T-helper 2 cell treated with Interferon-gamma antibody and Interleukin-4, amounts not matched to agents 5 μg/mL and 100 μg/mL, for 36 hours (primary cell): ENCODE measurements around the gene PPEF1.

ENCODE experiments used
- DNase-seq: peaks from one replicate; pipeline ENCODE4 v3.0.0; 2021; ENCODE audit warnings: low spot score
- H3K27ac Mint-ChIP-seq: one replicate; pipeline ENCODE4 v1.8.0; 2021; ENCODE audit warnings: mild to moderate bottlenecking, mixed read lengths
- H3K27me3 Mint-ChIP-seq: one replicate; pipeline ENCODE4 v1.8.0; 2021; ENCODE audit warnings: low read depth, mixed read lengths
- H3K36me3 Mint-ChIP-seq: one replicate; pipeline ENCODE4 v1.8.0; 2021; ENCODE audit warnings: low read depth, mixed read lengths
- H3K4me1 Mint-ChIP-seq: one replicate; pipeline ENCODE4 v1.8.0; 2021; ENCODE audit warnings: low read depth, mixed read lengths
- H3K4me3 Mint-ChIP-seq: one replicate; pipeline ENCODE4 v1.8.0; 2022; ENCODE audit warnings: mild to moderate bottlenecking, moderate library complexity, mixed read lengths
- H3K9me3 Mint-ChIP-seq: one replicate; pipeline ENCODE4 v1.8.0; 2021; ENCODE audit warnings: mixed read lengths

Gene PPEF1

GRCh38 chrX:18707426-18708049, at the start of gene PPEF1:
TSS of gene PPEF1 (plus strand) at chrX:18707645. CDS start at chrX:18707781, 136 bp downstream.
- Mint-ChIP-seq H3K27ac (no peak within 1 kb of the TSS), H3K9me3 (no peaks in the 10 kb centered on the region), H3K36me3 (no peaks in the 10 kb centered on the region), H3K27me3 (peaks cover 5% of the 10 kb centered on the region), H3K4me3 (no peak within 1 kb of the TSS), H3K4me1 (no peaks in the 10 kb centered on the region)
- DNase-seq = no peak

GRCh38 chrX:18661273-18661672, 46.2 kb upstream of the PPEF1 start:
- no peaks in the 10 kb centered on the region for H3K27me3 Mint-ChIP-seq
- H3K4me3 Mint-ChIP-seq = no peak overlapping the region
- H3K36me3 Mint-ChIP-seq = no peaks in the 10 kb centered on the region
- DNase-seq = no peak
- no peaks in the 10 kb centered on the region for H3K9me3 Mint-ChIP-seq
- no peaks in the 10 kb centered on the region for H3K4me1 Mint-ChIP-seq
- H3K27ac Mint-ChIP-seq = no peak overlapping the region

- DNase-seq = no peak
- Mint-ChIP-seq H3K36me3 (no peaks in the 10 kb centered on the region), H3K27ac (no peak overlapping the region), H3K27me3 (no peaks in the 10 kb centered on the region), H3K4me1 (peaks cover 4% of the 10 kb centered on the region), H3K9me3 (no peaks in the 10 kb centered on the region), H3K4me3 (no peak overlapping the region)
Observed at GRCh38 chrX:18664947-18665346, 42.5 kb upstream of the PPEF1 start.

GRCh38 chrX:18666614-18667013, 40.8 kb upstream of the PPEF1 start:
- Mint-ChIP-seq H3K27ac (no peak overlapping the region), H3K9me3 (no peaks in the 10 kb centered on the region), H3K4me1 (peaks cover 4% of the 10 kb centered on the region), H3K36me3 (no peaks in the 10 kb centered on the region), H3K27me3 (no peaks in the 10 kb centered on the region), H3K4me3 (no peak overlapping the region)
- no peak for DNase-seq

- Mint-ChIP-seq H3K4me3 (peak overlapping the region; percentile 59), H3K27ac (no peak overlapping the region), H3K9me3 (no peaks in the 10 kb centered on the region)
Observed at GRCh38 chrX:18668071-18668835, 39.2 kb upstream of the PPEF1 start.

GRCh38 chrX:18672008-18672407, 35.4 kb upstream of the PPEF1 start, which contains the start of gene RS1:
TSS of gene RS1 (minus strand) at chrX:18672108. CDS start at chrX:18672068, 40 bp downstream.
- Mint-ChIP-seq H3K4me1 (peaks cover 7% of the 10 kb centered on the region), H3K4me3 (no peak within 1 kb of the TSS), H3K9me3 (no peaks in the 10 kb centered on the region), H3K27me3 (no peaks in the 10 kb centered on the region), H3K27ac (no peak within 1 kb of the TSS), H3K36me3 (no peaks in the 10 kb centered on the region)
- no peak for DNase-seq

More at GRCh38 chrX:18668071-18668835, 39.2 kb upstream of the PPEF1 start:
- Mint-ChIP-seq H3K27me3 (no peaks in the 10 kb centered on the region), H3K4me1 (peaks cover 4% of the 10 kb centered on the region), H3K36me3 (no peaks in the 10 kb centered on the region)
- DNase-seq = no peak

- Mint-ChIP-seq H3K9me3 (no peaks in the 10 kb centered on the region), H3K4me1 (peaks cover 9% of the 10 kb centered on the region), H3K4me3 (peak overlapping the region; percentile 76), H3K27ac (no peak overlapping the region), H3K36me3 (no peaks in the 10 kb centered on the region), H3K27me3 (no peaks in the 10 kb centered on the region)
- DNase-seq = peak; percentile 3
Observed at GRCh38 chrX:18674417-18674787, 33.0 kb upstream of the PPEF1 start.

- Mint-ChIP-seq H3K27me3 (no peaks in the 10 kb centered on the region), H3K36me3 (no peaks in the 10 kb centered on the region), H3K9me3 (no peaks in the 10 kb centered on the region), H3K4me1 (peaks cover 9% of the 10 kb centered on the region), H3K27ac (peak overlapping the region; percentile 45), H3K4me3 (peak overlapping the region; percentile 76)
- peak; percentile 72 for DNase-seq
Observed at GRCh38 chrX:18674788-18675735, 32.4 kb upstream of the PPEF1 start.

- no peaks in the 10 kb centered on the region for H3K36me3 Mint-ChIP-seq
- peaks cover 9% of the 10 kb centered on the region for H3K4me1 Mint-ChIP-seq
- DNase-seq = no peak
- H3K4me3 Mint-ChIP-seq = peak overlapping the region; percentile 36
- no peaks in the 10 kb centered on the region for H3K9me3 Mint-ChIP-seq
- H3K27ac Mint-ChIP-seq = no peak overlapping the region
- no peaks in the 10 kb centered on the region for H3K27me3 Mint-ChIP-seq
Observed at GRCh38 chrX:18676050-18676449, 31.4 kb upstream of the PPEF1 start.

GRCh38 chrX:18676470-18676869, 31.0 kb upstream of the PPEF1 start:
- no peak overlapping the region for H3K27ac Mint-ChIP-seq
- no peaks in the 10 kb centered on the region for H3K9me3 Mint-ChIP-seq
- no peak for DNase-seq
- no peak overlapping the region for H3K4me3 Mint-ChIP-seq
- H3K27me3 Mint-ChIP-seq = no peaks in the 10 kb centered on the region
- H3K4me1 Mint-ChIP-seq = peaks cover 9% of the 10 kb centered on the region
- no peaks in the 10 kb centered on the region for H3K36me3 Mint-ChIP-seq

- no peak for DNase-seq
- H3K9me3 Mint-ChIP-seq = no peaks in the 10 kb centered on the region
- H3K27me3 Mint-ChIP-seq = no peaks in the 10 kb centered on the region
- H3K4me3 Mint-ChIP-seq = no peak overlapping the region
- peaks cover 9% of the 10 kb centered on the region for H3K4me1 Mint-ChIP-seq
- no peak overlapping the region for H3K27ac Mint-ChIP-seq
- no peaks in the 10 kb centered on the region for H3K36me3 Mint-ChIP-seq
Observed at GRCh38 chrX:18677161-18677869, 30.1 kb upstream of the PPEF1 start.

GRCh38 chrX:18681996-18682395, 25.4 kb upstream of the PPEF1 start:
- peaks cover 6% of the 10 kb centered on the region for H3K4me1 Mint-ChIP-seq
- DNase-seq = no peak
- no peak overlapping the region for H3K4me3 Mint-ChIP-seq
- H3K9me3 Mint-ChIP-seq = no peaks in the 10 kb centered on the region
- H3K27me3 Mint-ChIP-seq = no peaks in the 10 kb centered on the region
- H3K27ac Mint-ChIP-seq = no peak overlapping the region
- no peaks in the 10 kb centered on the region for H3K36me3 Mint-ChIP-seq

- Mint-ChIP-seq H3K4me3 (no peak overlapping the region), H3K36me3 (no peaks in the 10 kb centered on the region), H3K4me1 (no peaks in the 10 kb centered on the region), H3K27ac (no peak overlapping the region), H3K9me3 (no peaks in the 10 kb centered on the region), H3K27me3 (no peaks in the 10 kb centered on the region)
- no peak for DNase-seq
Observed at GRCh38 chrX:18682979-18683387, 24.5 kb upstream of the PPEF1 start.
